SK-N-SH (cell line): ENCODE data around the gene RET. TPM values are rescaled to one million over a fixed set of nuclear protein-coding genes. Genes with fewer than 3 reads are reported as not detected.

Source experiments
- CTCF ChIA-PET: fragments of 300-600, 350-600 bp; formaldehyde crosslinking; extraction: SDS; loops from one replicate; lab custom pipeline; 2021; lab: Yijun Ruan, JAX
- POLR2A ChIA-PET: fragments of 350-600 bp; sonication (Branson Sonifier 250); formaldehyde crosslinking; extraction: SDS; loops from one replicate; lab custom pipeline; 2020; ENCODE audit warnings: antibody characterized with exemption, inconsistent platforms; lab: Yijun Ruan, JAX
- DNase-seq: peaks from one replicate; pipeline ENCODE4 v3.0.0; 2012
- H2AFZ ChIP-seq: fragments of 200-600 bp; sonication (generic); 2 replicates; pipeline ENCODE4 v1.8.1; 2016; ENCODE audit warnings: antibody characterized with exemption, mild to moderate bottlenecking, low read depth
- H3F3A ChIP-seq: fragments of 200-600 bp; sonication (generic); replicated peaks from 2 replicates; pipeline ENCODE3; 2016; ENCODE audit warnings: antibody characterized with exemption, mild to moderate bottlenecking; ENCODE audit not compliant: insufficient read depth
- H3K27ac ChIP-seq, 2 experiments: fragments of 200-500 bp in 1 of 2; fragments of 200-600 bp in 1 of 2; sonication (Bioruptor generic) in 1 of 2; sonication (generic), shearing (Covaris generic) in 1 of 2; 2 replicates each; pipeline versions ENCODE4 v1.5.1 to v1.6.1; 2014 to 2016; ENCODE audit warnings: low read depth in 2 of 2, inconsistent platforms in 1 of 2, low read length in 1 of 2, mild to moderate bottlenecking in 1 of 2, mixed read lengths in 1 of 2
- H3K27me3 ChIP-seq: fragments of 200-600 bp; sonication (generic), shearing (Covaris generic); 2 replicates; pipeline ENCODE4 v1.6.1; 2016; ENCODE audit warnings: mixed run types; ENCODE audit not compliant: insufficient read depth
- H3K36me3 ChIP-seq, 2 experiments: fragments of 200-500 bp in 1 of 2; fragments of 200-600 bp in 1 of 2; sonication (Bioruptor generic) in 1 of 2; sonication (generic) in 1 of 2; replicated peaks in 1 of 2; 2 replicates each; pipeline versions ENCODE3 to v1.5.1; 2014 to 2016; ENCODE audit warnings: low read length in 1 of 2, mild to moderate bottlenecking in 1 of 2; ENCODE audit not compliant: insufficient read depth in 2 of 2, control insufficient read depth in 1 of 2
- H3K4me1 ChIP-seq, 2 experiments: fragments of 200-500 bp in 1 of 2; fragments of 200-600 bp in 1 of 2; sonication (Bioruptor generic) in 1 of 2; sonication (generic), shearing (Covaris generic) in 1 of 2; 2 replicates each; pipeline versions ENCODE4 v1.5.1 to v1.6.1; 2014 to 2016; ENCODE audit warnings: low read depth in 1 of 2, low read length in 1 of 2, mixed run types in 1 of 2; ENCODE audit not compliant: insufficient read depth in 2 of 2, control insufficient read depth in 1 of 2
- H3K4me2 ChIP-seq: fragments of 200-600 bp; sonication (generic), shearing (Covaris generic); 2 replicates; pipeline ENCODE4 v1.6.1; 2017; ENCODE audit warnings: mixed run types
- H3K4me3 ChIP-seq, 2 experiments: fragments of 200-500 bp in 1 of 2; fragments of 200-600 bp in 1 of 2; sonication (Bioruptor generic) in 1 of 2; sonication (generic), shearing (Covaris generic) in 1 of 2; 2 replicates each; pipeline versions ENCODE4 v1.5.1 to v1.8.1; 2014 to 2016; ENCODE audit warnings: low read depth in 2 of 2, inconsistent platforms in 1 of 2, low read length in 1 of 2, mild to moderate bottlenecking in 1 of 2, mixed read lengths in 1 of 2, moderate library complexity in 1 of 2
- H3K79me2 ChIP-seq: fragments of 200-600 bp; sonication (generic); 2 replicates; pipeline ENCODE4 v1.8.1; 2017; ENCODE audit warnings: mild to moderate bottlenecking; ENCODE audit not compliant: insufficient read depth
- H3K9ac ChIP-seq: fragments of 200-600 bp; sonication (generic); 2 replicates; pipeline ENCODE4 v1.6.1; 2017; ENCODE audit warnings: mixed run types
- H3K9me2 ChIP-seq: fragments of 200-600 bp; sonication (generic); 2 replicates; pipeline ENCODE4 v1.6.1; 2017; ENCODE audit warnings: mixed run types
- H3K9me3 ChIP-seq: fragments of 200-600 bp; sonication (generic); 2 replicates; pipeline ENCODE4 v1.6.1; 2017; ENCODE audit warnings: mixed run types, mild to moderate bottlenecking, moderate library complexity
- H4K20me1 ChIP-seq: fragments of 200-600 bp; sonication (generic); 2 replicates; pipeline ENCODE4 v1.6.1; 2017; ENCODE audit warnings: mild to moderate bottlenecking, mixed run types; ENCODE audit not compliant: insufficient read depth
- CHD2 ChIP-seq: fragments of 150-350 bp; IDR thresholded peaks from 2 replicates; pipeline ENCODE4 v1.6.1; 2018; ENCODE audit warnings: low read length; ENCODE audit not compliant: partially characterized antibody
- CTCF ChIP-seq: fragments of 200-600 bp; sonication (generic); IDR thresholded peaks from 2 replicates; pipeline ENCODE4 v1.6.1; 2017; ENCODE audit warnings: antibody characterized with exemption, mild to moderate bottlenecking, moderate library complexity
- ELF1 ChIP-seq: IDR thresholded peaks from 2 replicates; pipeline ENCODE4 v1.4.0; 2012
- EZH2phosphoT487 ChIP-seq: fragments of 200-600 bp; sonication (generic); IDR thresholded peaks from 2 replicates; pipeline ENCODE4 v1.6.1; 2017; ENCODE audit warnings: low read depth, mixed run types, mild to moderate bottlenecking, antibody characterized with exemption, moderate library complexity, borderline replicate concordance
- FOXJ3 ChIP-seq: sonication (generic); formaldehyde crosslinking; IDR thresholded peaks from 2 replicates; pipeline ENCODE4 v1.5.1; 2020; ENCODE audit warnings: mild to moderate bottlenecking, missing genetic modification reagents
- FOXM1 ChIP-seq: IDR thresholded peaks from 2 replicates; pipeline ENCODE4 v1.4.0; 2012; ENCODE audit warnings: low read depth, mild to moderate bottlenecking
- GABPA ChIP-seq: IDR thresholded peaks from 2 replicates; pipeline ENCODE4 v1.4.0; 2012; ENCODE audit warnings: low read depth, mild to moderate bottlenecking
- JUND ChIP-seq: IDR thresholded peaks from 2 replicates; pipeline ENCODE4 v1.4.0; 2012
- MAX ChIP-seq: IDR thresholded peaks from 2 replicates; pipeline ENCODE4 v1.4.0; 2012; ENCODE audit warnings: low read depth
- MXI1 ChIP-seq: IDR thresholded peaks from 2 replicates; pipeline ENCODE4 v1.6.1; 2012; ENCODE audit warnings: mild to moderate bottlenecking, low read depth, low read length, improper control_type of control experiment
- NFIC ChIP-seq: IDR thresholded peaks from 2 replicates; pipeline ENCODE4 v1.4.0; 2012; ENCODE audit warnings: borderline replicate concordance
- NRF1 ChIP-seq: IDR thresholded peaks from 2 replicates; pipeline ENCODE4 v1.6.1; 2012; ENCODE audit warnings: low read depth, mild to moderate bottlenecking, low read length
- PBX3 ChIP-seq: IDR thresholded peaks from 2 replicates; pipeline ENCODE4; 2012
- POLR2AphosphoS5 ChIP-seq: IDR thresholded peaks from 2 replicates; pipeline ENCODE4 v1.6.1; 2012; ENCODE audit warnings: low read depth, low read length
- RCOR1 ChIP-seq: fragments of 150-350 bp; IDR thresholded peaks from 2 replicates; pipeline ENCODE4 v1.6.1; 2017; ENCODE audit warnings: antibody characterized with exemption, low read length
- REST ChIP-seq: IDR thresholded peaks from 2 replicates; pipeline ENCODE4 v1.6.1; 2012; ENCODE audit warnings: mild to moderate bottlenecking, low read depth, low read length, moderate library complexity
- RXRA ChIP-seq: IDR thresholded peaks from 2 replicates; pipeline ENCODE4 v1.4.0; 2012; ENCODE audit warnings: low read depth, mild to moderate bottlenecking, borderline replicate concordance
- TAF1 ChIP-seq: IDR thresholded peaks from 2 replicates; pipeline ENCODE4 v1.6.1; 2012; ENCODE audit warnings: low read depth, mild to moderate bottlenecking, low read length, moderate library complexity, borderline replicate concordance
- TEAD4 ChIP-seq: IDR thresholded peaks from 2 replicates; pipeline ENCODE4 v1.4.0; 2012; ENCODE audit warnings: mild to moderate bottlenecking, borderline replicate concordance; ENCODE audit not compliant: insufficient read depth
- YY1 ChIP-seq: IDR thresholded peaks from 2 replicates; pipeline ENCODE4 v1.4.0; 2012; ENCODE audit warnings: low read depth, mild to moderate bottlenecking
- WGBS: methylation state at CpG from one replicate; pipeline ENCODE4 v1.1.6; 2017; ENCODE audit warnings: low lambda C conversion rate; 5-methylcytosine and 5-hydroxymethylcytosine counted together
- polyA plus RNA-seq, 3 experiments: library from polyadenylated mRNA; depleted of rRNA; stranded (reverse); fragments of >200 nt; gene quantifications; 2 replicates each; pipeline ENCODE4 v1.2.3, GENCODE V29; 2012

The RET gene
- polyA plus RNA-seq, 1 of the 3 experiments (the other 2 are of a cell fraction) = 3.2 TPM

GRCh38 chr10:43027331-43027955 lies 49.4 kb upstream of the RET start:
- Histone ChIP-seq H4K20me1 (no peaks in the 10 kb centered on the region), H3K4me1 (peaks cover 0 to 31% of the 10 kb centered on the region in 2 experiments; a peak in 1 of 4 replicates), H3K27me3 (no peaks in the 10 kb centered on the region), H3K9ac (no peak overlapping the region)
- CTCF ChIA-PET = no interaction called here
- TF ChIP-seq MXI1 (no peak), ELF1 (no peak), YY1 (no peak), REST (no peak), FOXM1 (no peak), POLR2AphosphoS5 (no peak), TAF1 (no peak), PBX3 (no peak), NRF1 (no peak), MAX (no peak), CTCF (no peak), EZH2phosphoT487 (no peak), JUND (no peak), CHD2 (no peak), TEAD4 (no peak), FOXJ3 (CRISPR knock-in tag) (no peak), RCOR1 (no peak), GABPA (no peak), RXRA (no peak), NFIC (no peak)
- TF ChIP-seq, all 33 proteins: peak for 0
- no peaks in the 10 kb centered on the region; the same call in 1 of the 2 replicates for H3K9me3 ChIP-seq
- WGBS = 62% methylated on average over 9 of the region's 11 CpGs
- H3K36me3 ChIP-seq = no peaks in the 10 kb centered on the region
- peak; percentile 23 for DNase-seq
- H3K9me2 ChIP-seq = no peaks in the 10 kb centered on the region
- H3K4me2 ChIP-seq = no peak overlapping the region
- POLR2A ChIA-PET = no interaction called here
- no peak overlapping the region for H3K4me3 ChIP-seq
- H2AFZ ChIP-seq = no peak overlapping the region
- no peaks in the 10 kb centered on the region for H3K79me2 ChIP-seq
- no peaks in the 10 kb centered on the region for H3F3A ChIP-seq
- H3K27ac ChIP-seq = no peak overlapping the region
